Uterus (tissue), 2 donors: ENCODE data around the gene SLC30A7.

ENCODE experiments used
- CTCF ChIP-seq, 4 experiments: fragments of 200-600 bp in 2 of 4; fragments of 450-650 bp in 2 of 4; sonication (generic) in 2 of 4; IDR thresholded peaks; one replicate each; pipeline ENCODE4 v1.5.1; 2016 to 2019; ENCODE audit warnings: antibody characterized with exemption in 4 of 4, mild to moderate bottlenecking in 2 of 4, moderate library complexity in 1 of 4
- POLR2A ChIP-seq, 2 donors: fragments of 450-650 bp; IDR thresholded peaks; one replicate each; pipeline ENCODE4 v1.6.1; 2016; ENCODE audit warnings: antibody characterized with exemption in 2 of 2, mild to moderate bottlenecking in 1 of 2, moderate library complexity in 1 of 2

DNA sequence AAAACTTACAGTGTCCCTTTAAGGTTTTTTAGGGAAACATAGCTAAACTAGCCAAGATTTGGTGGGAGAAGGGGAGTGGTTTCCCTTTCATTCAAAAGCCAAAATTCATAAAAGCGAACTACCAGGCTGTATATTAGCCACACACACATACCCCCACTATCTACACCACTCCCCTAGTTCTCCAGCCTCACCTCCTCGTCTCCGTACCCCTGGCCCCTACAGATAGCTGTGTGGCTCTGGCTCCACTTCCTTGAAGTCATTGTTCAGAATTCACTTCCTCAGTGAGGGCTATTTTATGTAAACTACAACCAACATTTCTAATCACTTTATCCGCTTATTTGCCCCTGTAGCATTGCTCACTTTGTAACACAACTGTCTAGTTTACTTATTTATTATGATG is 135.0 kb downstream of the SLC30A7 start:
- TF ChIP-seq CTCF (IDR thresholded peaks at IDR 0.05) (no peak), POLR2A (IDR thresholded peaks at IDR 0.05) (no peak)
